GM19397 (cell line): ENCODE results near the gene BRAT1.

Experiments
- ATAC-seq: cut with Tn5 transposase; IDR thresholded peaks from one replicate; pipeline ENCODE4 v1.9.1; 2021; ENCODE audit warnings: mild to moderate bottlenecking, moderate library complexity; ENCODE audit not compliant: unreplicated experiment

Gene BRAT1

GRCh38 chr7:2514473-2515423 lies 40.6 kb downstream of the BRAT1 start:
- no peak for ATAC-seq

GRCh38 chr7:2513702-2514101 lies 41.6 kb downstream of the BRAT1 start:
- ATAC-seq = no peak

GRCh38 chr7:2512713-2513112 lies 42.6 kb downstream of the BRAT1 start:
- ATAC-seq = no peak

GRCh38 chr7:2512179-2512661 lies 43.1 kb downstream of the BRAT1 start:
- no peak for ATAC-seq

- ATAC-seq = no peak
Measured at GRCh38 chr7:2511769-2512168, 43.6 kb downstream of the BRAT1 start.

GRCh38 chr7:2510909-2511768 lies 44.2 kb downstream of the BRAT1 start:
- ATAC-seq = no peak

GRCh38 chr7:2510130-2510776 lies 45.1 kb downstream of the BRAT1 start:
- no peak for ATAC-seq

GRCh38 chr7:2509298-2509906 lies 45.9 kb downstream of the BRAT1 start:
- no peak for ATAC-seq

- ATAC-seq = peak; percentile 44
Measured at GRCh38 chr7:2508327-2509215, 46.8 kb downstream of the BRAT1 start.

- ATAC-seq = no peak
Measured at GRCh38 chr7:2507917-2508306, 47.4 kb downstream of the BRAT1 start.

- ATAC-seq = no peak
Measured at GRCh38 chr7:2507208-2507916, 48.0 kb downstream of the BRAT1 start.

- no peak for ATAC-seq
Measured at GRCh38 chr7:2505401-2505800, 49.9 kb downstream of the BRAT1 start.

GRCh38 chr7:2504889-2505375 lies 50.4 kb downstream of the BRAT1 start:
- ATAC-seq = no peak

GRCh38 chr7:2504128-2504888 lies 51.0 kb downstream of the BRAT1 start:
- ATAC-seq = no peak

GRCh38 chr7:2503056-2503941 lies 52.0 kb downstream of the BRAT1 start:
- no peak for ATAC-seq

- ATAC-seq = no peak
Measured at GRCh38 chr7:2502647-2502966, 52.7 kb downstream of the BRAT1 start.

- ATAC-seq = no peak
Measured at GRCh38 chr7:2501947-2502646, 53.2 kb downstream of the BRAT1 start.
